Effector memory CD8-positive, alpha-beta T cell (primary cell): ENCODE data around the gene PDCD1.
A peak's percentile ranks its signal among the peaks of the same experiment; 100 is the strongest.

Source experiments
- ATAC-seq: fragments of 150-1000 bp; cut with Tn5 transposase; replicated peaks from 2 replicates; pipeline ENCODE4 v1.10.0; 2021; ENCODE audit warnings: mild to moderate bottlenecking, moderate library complexity
- DNase-seq, 3 experiments: peaks; one replicate each; pipeline ENCODE4 v3.0.0; 2021
- H3K27ac Mint-ChIP-seq, 2 donors: one replicate each; pipeline ENCODE4 v1.8.0; 2022; ENCODE audit warnings: mild to moderate bottlenecking in 2 of 2, mixed read lengths in 2 of 2, moderate library complexity in 2 of 2
- H3K27me3 Mint-ChIP-seq, 2 donors: one replicate each; pipeline ENCODE4 v1.8.0; 2022; ENCODE audit warnings: mixed read lengths in 2 of 2
- H3K36me3 Mint-ChIP-seq: one replicate; pipeline ENCODE4 v1.8.0; 2022; ENCODE audit warnings: mild to moderate bottlenecking, moderate library complexity, mixed read lengths; ENCODE audit not compliant: insufficient read depth
- H3K4me1 Mint-ChIP-seq, 2 donors: one replicate each; pipeline ENCODE4 v1.8.0; 2022; ENCODE audit warnings: low read depth in 2 of 2, mixed read lengths in 2 of 2
- H3K4me3 Mint-ChIP-seq, 2 donors: one replicate each; pipeline ENCODE4 v1.8.0; 2022; ENCODE audit warnings: mild to moderate bottlenecking in 2 of 2, mixed read lengths in 2 of 2, moderate library complexity in 2 of 2
- H3K9me3 Mint-ChIP-seq, 2 donors: one replicate each; pipeline ENCODE4 v1.8.0; 2022; ENCODE audit warnings: mixed read lengths in 2 of 2

The PDCD1 gene

GRCh38 chr2:241869087-241869961 is 10.6 kb upstream of the PDCD1 start, which contains the start of gene RTP5:
Gene RTP5, plus strand, starts transcription at chr2:241869729. Its CDS starts 28 bp downstream, at chr2:241869757.
- H3K4me1 Mint-ChIP-seq = peaks cover 61% of the 10 kb centered on the region in 2 donors
- no peaks in the 10 kb centered on the region for H3K9me3 Mint-ChIP-seq
- no peak for DNase-seq
- H3K4me3 Mint-ChIP-seq = peak within 1 kb of the TSS; percentile 87 to 93
- peaks cover 44% of the 10 kb centered on the region for H3K36me3 Mint-ChIP-seq
- H3K27ac Mint-ChIP-seq = peak within 1 kb of the TSS; percentile 95 to 97
- no peaks in the 10 kb centered on the region for H3K27me3 Mint-ChIP-seq
- ATAC-seq = no peak

GRCh38 chr2:241868661-241869081 is 10.0 kb upstream of the PDCD1 start:
- peaks cover 50% of the 10 kb centered on the region for H3K36me3 Mint-ChIP-seq
- ATAC-seq = peak; percentile 60
- peaks cover 59 to 65% of the 10 kb centered on the region in 2 donors for H3K4me1 Mint-ChIP-seq
- peak; percentile 52 to 61 (median 59) for DNase-seq
- peak overlapping the region; percentile 95 to 97 for H3K27ac Mint-ChIP-seq
- H3K4me3 Mint-ChIP-seq = peak overlapping the region; percentile 87 to 93
- no peaks in the 10 kb centered on the region for H3K9me3 Mint-ChIP-seq
- no peaks in the 10 kb centered on the region for H3K27me3 Mint-ChIP-seq

GRCh38 chr2:241867776-241868420 is 9.2 kb upstream of the PDCD1 start:
- Mint-ChIP-seq H3K4me1 (peaks cover 64 to 69% of the 10 kb centered on the region in 2 donors), H3K36me3 (peaks cover 57% of the 10 kb centered on the region), H3K4me3 (peak overlapping the region; percentile 87 to 93), H3K9me3 (no peaks in the 10 kb centered on the region), H3K27ac (peak overlapping the region; percentile 95 to 97), H3K27me3 (no peaks in the 10 kb centered on the region)
- DNase-seq (peak; percentile 80 to 81 (median 81)), ATAC-seq (peak; percentile 68)

GRCh38 chr2:241866790-241867645 is 8.3 kb upstream of the PDCD1 start:
- Mint-ChIP-seq H3K27me3 (no peaks in the 10 kb centered on the region), H3K4me3 (peak overlapping the region; percentile 87 to 93), H3K9me3 (no peaks in the 10 kb centered on the region), H3K27ac (peak overlapping the region; percentile 95 to 97), H3K36me3 (peaks cover 53% of the 10 kb centered on the region), H3K4me1 (peaks cover 58 to 69% of the 10 kb centered on the region in 2 donors)
- ATAC-seq = no peak
- no peak for DNase-seq

GRCh38 chr2:241865957-241866789 is 7.5 kb upstream of the PDCD1 start:
- Mint-ChIP-seq H3K27ac (peak overlapping the region; percentile 95 to 97), H3K27me3 (no peaks in the 10 kb centered on the region), H3K9me3 (no peaks in the 10 kb centered on the region), H3K4me1 (peaks cover 60 to 72% of the 10 kb centered on the region in 2 donors), H3K4me3 (peak overlapping the region; percentile 87 to 93), H3K36me3 (peaks cover 49% of the 10 kb centered on the region)
- DNase-seq (no peak), ATAC-seq (no peak)

- H3K27ac Mint-ChIP-seq = peak overlapping the region; percentile 87 to 93
- H3K4me1 Mint-ChIP-seq = peaks cover 60 to 73% of the 10 kb centered on the region in 2 donors
- H3K9me3 Mint-ChIP-seq = no peaks in the 10 kb centered on the region
- ATAC-seq (no peak), DNase-seq (no peak)
- peak overlapping the region; percentile 73 to 93 for H3K4me3 Mint-ChIP-seq
- H3K36me3 Mint-ChIP-seq = peaks cover 45% of the 10 kb centered on the region
- no peaks in the 10 kb centered on the region for H3K27me3 Mint-ChIP-seq
Observed at GRCh38 chr2:241865416-241865956, 6.8 kb upstream of the PDCD1 start.

GRCh38 chr2:241864850-241865213 is 6.1 kb upstream of the PDCD1 start:
- DNase-seq = no peak
- no peaks in the 10 kb centered on the region for H3K27me3 Mint-ChIP-seq
- peak overlapping the region; percentile 73 to 93 for H3K4me3 Mint-ChIP-seq
- peak overlapping the region; percentile 87 to 93 for H3K27ac Mint-ChIP-seq
- peaks cover 45% of the 10 kb centered on the region for H3K36me3 Mint-ChIP-seq
- ATAC-seq = no peak
- H3K4me1 Mint-ChIP-seq = peaks cover 62 to 76% of the 10 kb centered on the region in 2 donors
- H3K9me3 Mint-ChIP-seq = no peaks in the 10 kb centered on the region

- H3K9me3 Mint-ChIP-seq = no peaks in the 10 kb centered on the region
- H3K27me3 Mint-ChIP-seq = no peaks in the 10 kb centered on the region
- peaks cover 63 to 78% of the 10 kb centered on the region in 2 donors for H3K4me1 Mint-ChIP-seq
- no peak for ATAC-seq
- H3K27ac Mint-ChIP-seq = peak overlapping the region; percentile 87 to 93
- H3K36me3 Mint-ChIP-seq = peaks cover 43% of the 10 kb centered on the region
- H3K4me3 Mint-ChIP-seq = peak overlapping the region; percentile 73 to 93
- no peak for DNase-seq
Observed at GRCh38 chr2:241864168-241864849, 5.6 kb upstream of the PDCD1 start.

- Mint-ChIP-seq H3K9me3 (no peaks in the 10 kb centered on the region), H3K27me3 (no peaks in the 10 kb centered on the region), H3K4me3 (peak overlapping the region; percentile 73 to 93), H3K27ac (peak overlapping the region; percentile 87 to 93), H3K4me1 (peaks cover 59 to 70% of the 10 kb centered on the region in 2 donors), H3K36me3 (peaks cover 38% of the 10 kb centered on the region)
- DNase-seq = no peak
- ATAC-seq = peak; percentile 16
Observed at GRCh38 chr2:241863536-241863954, 4.9 kb upstream of the PDCD1 start.

GRCh38 chr2:241862775-241863535 is 4.3 kb upstream of the PDCD1 start:
- Mint-ChIP-seq H3K27ac (peak overlapping the region; percentile 87 to 93), H3K4me3 (peak overlapping the region; percentile 73 to 93), H3K36me3 (peaks cover 33% of the 10 kb centered on the region), H3K4me1 (peaks cover 57 to 68% of the 10 kb centered on the region in 2 donors), H3K27me3 (no peaks in the 10 kb centered on the region), H3K9me3 (no peaks in the 10 kb centered on the region)
- no peak for DNase-seq
- ATAC-seq = peak; percentile 2

- Mint-ChIP-seq H3K4me3 (peak overlapping the region; percentile 73 to 93), H3K27ac (peak overlapping the region; percentile 87 to 93), H3K27me3 (no peaks in the 10 kb centered on the region), H3K4me1 (peaks cover 57 to 70% of the 10 kb centered on the region in 2 donors), H3K9me3 (no peaks in the 10 kb centered on the region), H3K36me3 (peaks cover 35% of the 10 kb centered on the region)
- ATAC-seq (no peak), DNase-seq (no peak)
Observed at GRCh38 chr2:241862093-241862492, 3.4 kb upstream of the PDCD1 start.
